Heart right ventricle (tissue), 16 donors: ENCODE data around the gene MAOB. TPM values are rescaled to one million over a fixed set of nuclear protein-coding genes. Genes with fewer than 3 reads are reported as not detected.

Experiments
- ATAC-seq, 8 donors: fragments of 200-7000 bp; cut with Tn5 transposase; one replicate each; pipeline ENCODE4 v1.9.1; 2020; ENCODE audit warnings: mild to moderate bottlenecking in 8 of 8, moderate library complexity in 8 of 8, moderate number of reproducible peaks in 1 of 8
- DNase-seq, 2 donors: peaks; one replicate each; pipeline ENCODE4 v3.0.0-alpha.2; 2020
- H3K27ac ChIP-seq, 10 donors: fragments of 200-600 bp; sonication (generic) in 2 of 10; one replicate each; pipeline versions ENCODE4 v1.5.0 to v1.8.0; 2020 to 2022; ENCODE audit warnings: mild to moderate bottlenecking in 3 of 10
- H3K27me3 ChIP-seq, 7 donors: fragments of 200-600 bp; one replicate each; pipeline ENCODE4 v1.8.0; 2021 to 2022; ENCODE audit warnings: mild to moderate bottlenecking in 2 of 7
- H3K36me3 ChIP-seq, 9 donors: fragments of 200-600 bp; sonication (generic) in 1 of 9; one replicate each; pipeline versions ENCODE4 v1.5.0 to v1.8.0; 2020 to 2022; ENCODE audit warnings: mild to moderate bottlenecking in 2 of 9
- H3K4me1 ChIP-seq, 9 donors: fragments of 200-600 bp; sonication (generic) in 1 of 9; one replicate each; pipeline versions ENCODE4 v1.5.0 to v1.8.0; 2020 to 2022; ENCODE audit warnings: mild to moderate bottlenecking in 4 of 9
- H3K4me3 ChIP-seq, 10 donors: fragments of 200-600 bp; sonication (generic) in 2 of 10; one replicate each; pipeline versions ENCODE4 v1.5.0 to v1.8.0; 2020 to 2022; ENCODE audit warnings: mild to moderate bottlenecking in 7 of 10, moderate library complexity in 2 of 10
- H3K9me3 ChIP-seq, 11 donors: fragments of 200-600 bp in 10 of 11; sonication (generic) in 2 of 11; one replicate each; pipeline versions ENCODE4 v1.5.0 to v1.8.0; 2013 to 2022; ENCODE audit warnings: mild to moderate bottlenecking in 2 of 11, control low read depth in 1 of 11, moderate library complexity in 1 of 11
- CTCF ChIP-seq, 9 donors: fragments of 200-600 bp; sonication (generic) in 2 of 9; IDR thresholded peaks; one replicate each; pipeline versions ENCODE4 v1.5.0 to v1.8.0; 2021 to 2022; ENCODE audit warnings: antibody characterized with exemption in 9 of 9, mild to moderate bottlenecking in 5 of 9, moderate library complexity in 1 of 9
- WGBS, 2 donors: extraction: QIAGEN DNeasy Blood & Tissue Kit; methylation state at CpG; one replicate each; pipeline ENCODE4 v1.1.7; 2013; ENCODE audit warnings: inconsistent platforms in 1 of 2; 5-methylcytosine and 5-hydroxymethylcytosine counted together
- intact Hi-C, 10 donors: fragments of 100-400 bp; cut with DNase I; formaldehyde crosslinking; loops; one replicate each; pipeline versions ENCODE4 v1.11.1 to v1.14.2; 2022
- polyA plus RNA-seq, 2 donors: library from polyadenylated mRNA; stranded (reverse); fragments of 200-250 nt; gene quantifications; one replicate each; pipeline ENCODE4 v1.2.3, GENCODE V29; 2013
- total RNA-seq, 10 donors: library from RNA; stranded (reverse); fragmentation: NEBNext Ultra II Directional in 3 of 10; extraction: Animal tissue kit (Norgen Biotek cat#: 25700) in 3 of 10; gene quantifications; one replicate each; pipeline versions ENCODE4 v1.2.1 to v1.2.4, GENCODE V29; 2021 to 2023
- donor health status: Arrhythmogenic right ventricular cardiomyopathy.
- donor health status: ischemic (EF 13 %, LVEDD 7.1; RV severe dilation, severe dysfunction).
- donor health status: healthy with polysubstance abuse.
- donor health status: DM: no; HTN: yes; CAD: no.
- donor health status: DM: no; HTN: no; CAD: no.
- donor health status: ischemic (EF 25% LVEDD 6.9; RV normal size, moderate dysfunction).
- donor health status: ischemic (EF 25% LVEDD 5.7; RV mildly dilated, moderate dysfunction).
- donor health status: healthy.
- donor health status: DM: yes; HTN: yes; CAD: no.
- donor health status: Ischemic cardiomyopathy.
- donor health status: ischemic (EF 35%, LVEDD 5.7; RV mildly dilated, moderate dysfunction).
- donor health status: nonischemic (EF 11% LVEDD 7.7; RV severe dilation, severe dysfunction).
- donor health status: DM: yes; HTN: yes; CAD: no.
- donor health status: PGD.
- donor health status: ischemic (EF 29% LVEDD 5.4; RV normal size, mild dysfunction).
- donor health status: nonischemic (EF 23%, LVEDD 6.1; RV moderate dilation, normal function).

The MAOB gene
- total and polyA plus RNA-seq, 12 donors = 24.7 to 173 (median 139) TPM

DNA sequence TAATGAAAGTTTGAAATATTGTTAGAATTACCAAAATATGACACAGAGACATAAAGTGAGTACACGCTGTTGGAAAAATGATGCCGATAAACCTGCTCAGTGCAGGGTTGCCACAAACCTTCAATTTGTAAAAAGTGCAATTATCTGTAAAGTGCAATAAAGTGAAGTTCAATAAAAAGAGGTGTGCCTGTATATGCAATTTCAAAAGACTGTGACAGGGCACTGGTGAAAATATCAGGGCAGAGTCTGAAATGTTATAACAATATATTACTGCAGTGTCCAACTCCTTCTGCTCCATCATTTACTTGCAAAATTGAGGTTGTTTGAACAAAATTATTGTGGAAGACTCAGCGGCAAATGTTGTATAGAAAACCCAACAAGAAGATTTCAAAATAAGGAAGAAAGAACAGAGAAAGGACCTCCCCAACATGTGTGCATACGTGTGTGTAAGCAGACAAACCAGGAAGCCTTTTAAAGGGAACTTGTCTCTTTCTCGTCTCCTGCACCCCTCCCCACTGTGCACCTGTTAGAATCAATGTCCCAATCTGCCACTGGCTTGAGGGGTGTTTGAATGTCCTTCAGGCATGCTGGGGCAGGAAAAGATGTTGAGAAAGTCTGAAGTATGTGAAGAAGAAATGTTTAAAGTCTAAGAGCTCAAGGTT, 96.2 kb downstream of the MAOB start:
- peaks cover 0 to 5% (median 0%) of the 10 kb centered on the region in 7 donors for H3K27me3 ChIP-seq
- peaks cover 0 to 11% (median 0%) of the 10 kb centered on the region in 11 donors for H3K9me3 ChIP-seq
- TF ChIP-seq CTCF (IDR thresholded peaks at IDR 0.05) = no peak
- H3K4me3 ChIP-seq = no peak overlapping the region
- DNase-seq (no peak), ATAC-seq (no peak)
- intact Hi-C loops = no loop called here
- WGBS, 2 donors = 88 to 95% methylated on average over 5 of the region's 5 CpGs
- no peaks in the 10 kb centered on the region for H3K4me1 ChIP-seq
- H3K36me3 ChIP-seq = peaks cover 0 to 6% (median 0%) of the 10 kb centered on the region in 9 donors
- no peak overlapping the region for H3K27ac ChIP-seq

DNA sequence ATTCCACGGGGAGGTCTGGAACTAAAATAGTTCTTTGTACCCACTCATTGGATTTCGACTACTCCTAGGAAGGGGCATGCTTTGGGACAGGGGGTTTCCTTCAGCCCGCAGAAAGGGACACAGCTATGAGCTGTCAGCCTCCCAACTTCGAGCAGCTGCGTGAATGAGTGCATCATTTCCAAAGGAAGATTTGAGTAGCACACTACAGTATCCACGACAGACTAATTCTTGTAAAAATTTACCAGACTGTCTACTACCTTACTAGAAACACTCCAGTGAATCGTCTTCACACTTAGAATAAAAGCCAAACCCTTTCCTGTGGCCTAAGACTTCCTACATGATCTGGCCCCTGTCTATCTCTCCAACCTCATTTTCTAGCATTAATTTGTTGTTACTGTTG, 124.2 kb downstream of the MAOB start:
- WGBS, 2 donors = 87 to 92% methylated on average over 7 of the region's 7 CpGs
- no peak for ATAC-seq
- intact Hi-C loops = loop anchor here in 2 of 10 donors (10.0 kb wide), 2 partner anchors 413 to 1973 kb away; no protein-coding TSS in a partner anchor

DNA sequence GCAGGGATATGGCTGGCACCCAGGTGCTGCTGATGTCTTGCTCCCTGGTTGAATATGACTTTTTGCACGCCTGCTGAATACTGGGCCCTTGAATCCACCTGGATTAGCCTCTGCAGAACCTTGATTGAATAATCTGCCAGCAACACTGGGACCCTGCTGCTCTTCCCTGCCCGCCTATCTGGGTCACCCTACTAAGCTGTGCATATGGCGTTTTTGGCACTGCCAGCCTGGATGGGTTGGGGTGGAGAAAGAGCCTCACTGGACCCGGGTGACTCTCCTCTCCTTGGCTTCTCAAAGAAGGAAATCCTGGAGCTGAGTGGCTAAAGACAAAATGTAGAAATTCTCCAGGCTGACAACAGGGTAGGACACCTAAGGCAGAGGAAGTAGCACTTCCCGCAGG, 126.2 kb downstream of the MAOB start:
- no peaks in the 10 kb centered on the region for H3K36me3 ChIP-seq
- WGBS, 2 donors = 95 to 97% methylated on average over 5 of the region's 5 CpGs
- no peak for DNase-seq
- peaks cover 0 to 8% (median 0%) of the 10 kb centered on the region in 11 donors for H3K9me3 ChIP-seq
- no peak for ATAC-seq
- peaks cover 0 to 4% (median 0%) of the 10 kb centered on the region in 9 donors for H3K4me1 ChIP-seq
- peaks cover 0 to 14% (median 0%) of the 10 kb centered on the region in 7 donors for H3K27me3 ChIP-seq
- no peak for TF ChIP-seq CTCF (IDR thresholded peaks at IDR 0.05)
- H3K27ac ChIP-seq = no peak overlapping the region
- H3K4me3 ChIP-seq = no peak overlapping the region
- intact Hi-C loops = loop anchor here in 2 of 10 donors (10.0 kb wide), 2 partner anchors 411 to 1971 kb away; no protein-coding TSS in a partner anchor

More for the DNA sequence above, 124.2 kb downstream of the MAOB start:
- Histone ChIP-seq H3K36me3 (no peaks in the 10 kb centered on the region), H3K27me3 (peaks cover 0 to 23% (median 0%) of the 10 kb centered on the region in 7 donors), H3K9me3 (no peaks in the 10 kb centered on the region), H3K4me1 (no peaks in the 10 kb centered on the region), H3K4me3 (no peak overlapping the region), H3K27ac (no peak overlapping the region)
- TF ChIP-seq CTCF (IDR thresholded peaks at IDR 0.05) = no peak
- no peak for DNase-seq

GRCh38 chrX:43753637-43754036, 128.6 kb downstream of the MAOB start:
- DNase-seq (no peak), ATAC-seq (no peak)
- H3K27ac ChIP-seq = peak overlapping the region in 1 of 10 donors; percentile 10
- H3K27me3 ChIP-seq = peaks cover 0 to 17% (median 0%) of the 10 kb centered on the region in 7 donors
- no peak overlapping the region for H3K4me3 ChIP-seq
- H3K4me1 ChIP-seq = peaks cover 0 to 8% (median 0%) of the 10 kb centered on the region in 9 donors
- intact Hi-C loops = loop anchor here in 5 of 10 donors (5.0 to 10.0 kb wide), 5 partner anchors 186 to 1969 kb away; no protein-coding TSS in a partner anchor
- H3K9me3 ChIP-seq = peaks cover 0 to 8% (median 0%) of the 10 kb centered on the region in 11 donors
- TF ChIP-seq CTCF (IDR thresholded peaks at IDR 0.05) = no peak
- no peaks in the 10 kb centered on the region for H3K36me3 ChIP-seq
- 74 to 79% methylated on average over 3 of the region's 3 CpGs for WGBS, 2 donors
